Myocyte (in vitro differentiated cells): ENCODE measurements around the gene PARD6B. TPM values are rescaled to one million over a fixed set of nuclear protein-coding genes. Genes with fewer than 3 reads are reported as not detected.
"Not testable (repeated sequence)": the region's sequence is repeated elsewhere in the genome, so short reads cannot be mapped to it uniquely, and the experiment has no call there.

Source experiments
- DNase-seq: peaks from one replicate; pipeline ENCODE4 v3.0.0-alpha.2; 2012; ENCODE audit warnings: low read depth
- polyA plus RNA-seq: library from polyadenylated mRNA; unstranded; fragments of >200 nt; gene quantifications from one replicate; pipeline ENCODE4 v1.2.1, GENCODE V29; 2012; ENCODE audit warnings: missing spikeins
- total RNA-seq: library from RNA; depleted of rRNA; stranded (reverse); fragments of >200 nt; gene quantifications from 2 replicates; pipeline ENCODE4 v1.2.3, GENCODE V29; 2014

The PARD6B gene
- total RNA-seq, result 0.19 and 0.47 TPM in 2 replicates
- polyA plus RNA-seq, result 0.08 TPM

DNA sequence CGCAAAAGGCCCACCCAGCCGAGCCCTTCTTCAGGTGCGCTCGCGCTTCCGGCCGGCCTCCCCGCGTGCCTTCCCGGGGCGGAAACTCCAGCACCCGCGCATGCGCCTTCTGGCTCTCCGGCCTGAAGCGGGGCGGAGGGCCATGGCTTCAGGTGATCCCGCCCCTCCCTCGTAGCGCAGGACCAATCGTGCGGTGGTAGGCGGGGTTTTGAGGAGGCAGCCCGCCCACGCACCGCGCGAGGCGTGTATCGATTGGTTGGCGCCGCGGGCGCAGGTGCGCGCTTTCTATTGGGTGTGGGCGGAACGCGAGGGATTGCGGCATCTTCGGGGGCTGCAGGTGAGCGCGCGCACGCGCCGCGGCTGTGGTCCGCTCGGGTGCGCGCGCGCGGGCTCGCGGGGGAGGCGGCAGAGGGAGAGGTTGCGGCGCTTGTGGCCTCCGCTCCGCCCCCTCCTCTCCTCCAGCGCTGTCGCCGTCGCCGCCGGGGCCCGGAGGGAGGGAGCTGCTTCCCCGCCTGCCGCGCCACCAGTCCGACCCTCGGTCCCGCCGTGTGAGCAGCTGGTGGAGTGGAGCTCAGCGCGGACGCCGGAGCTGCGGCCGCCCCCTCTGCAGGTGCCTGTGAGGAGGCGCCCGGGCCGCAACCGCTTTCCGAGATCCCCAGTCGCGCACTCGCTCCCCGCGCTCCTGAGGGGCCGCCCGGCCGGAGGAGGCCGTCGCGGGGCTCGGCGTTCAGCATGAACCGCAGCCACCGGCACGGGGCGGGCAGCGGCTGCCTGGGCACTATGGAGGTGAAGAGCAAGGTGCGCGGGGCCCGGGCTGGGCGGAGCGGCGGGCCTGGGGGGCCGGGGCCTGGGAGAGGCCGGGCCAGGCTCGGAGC, at the start of gene PARD6B:
Gene PARD6B (plus strand): TSS at position 526 of the 875 bp plus-strand sequence. CDS start 207 bp downstream, at position 733.
- peak; percentile 95 for DNase-seq

GRCh38 chr20:50682065-50682464, 49.3 kb upstream of the PARD6B start:
- DNase-seq, result no peak

DNA sequence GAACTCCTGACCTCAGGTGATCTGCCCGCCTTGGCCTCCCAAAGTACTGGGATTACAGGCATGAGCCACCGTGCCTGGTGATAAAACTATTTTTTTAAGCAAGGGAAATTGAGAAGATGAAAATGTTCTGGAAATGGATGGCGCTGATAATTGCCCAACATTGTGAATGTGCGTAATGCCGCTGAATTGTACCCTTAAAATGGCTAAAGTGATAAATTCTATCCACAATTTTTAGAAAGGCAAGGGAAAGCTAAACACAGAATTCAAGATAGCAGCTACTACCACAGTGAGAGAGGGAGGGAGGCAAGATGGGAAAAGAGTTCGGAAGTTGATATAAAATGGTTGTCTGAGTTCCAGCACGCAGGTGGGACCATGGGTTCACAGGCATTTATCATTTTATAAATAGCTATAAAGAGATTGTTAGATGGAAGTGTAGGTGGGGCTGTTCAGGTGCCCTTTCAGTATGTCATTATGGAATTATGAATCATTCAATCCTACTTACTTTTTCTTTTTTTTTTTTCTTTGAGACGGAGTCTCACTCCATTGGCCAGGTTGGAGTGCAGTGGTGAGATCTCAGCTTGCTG, 48.3 kb upstream of the PARD6B start:
- DNase-seq, result no peak

- no peak for DNase-seq
These were observed 47.8 kb upstream of the PARD6B start for GRCh38 chr20:50683570-50683969.

- DNase-seq, result no peak
These were observed 44.6 kb upstream of the PARD6B start for GRCh38 chr20:50686821-50687220.

- DNase-seq, result no peak
These were observed 43.0 kb upstream of the PARD6B start for GRCh38 chr20:50688256-50688975.

DNA sequence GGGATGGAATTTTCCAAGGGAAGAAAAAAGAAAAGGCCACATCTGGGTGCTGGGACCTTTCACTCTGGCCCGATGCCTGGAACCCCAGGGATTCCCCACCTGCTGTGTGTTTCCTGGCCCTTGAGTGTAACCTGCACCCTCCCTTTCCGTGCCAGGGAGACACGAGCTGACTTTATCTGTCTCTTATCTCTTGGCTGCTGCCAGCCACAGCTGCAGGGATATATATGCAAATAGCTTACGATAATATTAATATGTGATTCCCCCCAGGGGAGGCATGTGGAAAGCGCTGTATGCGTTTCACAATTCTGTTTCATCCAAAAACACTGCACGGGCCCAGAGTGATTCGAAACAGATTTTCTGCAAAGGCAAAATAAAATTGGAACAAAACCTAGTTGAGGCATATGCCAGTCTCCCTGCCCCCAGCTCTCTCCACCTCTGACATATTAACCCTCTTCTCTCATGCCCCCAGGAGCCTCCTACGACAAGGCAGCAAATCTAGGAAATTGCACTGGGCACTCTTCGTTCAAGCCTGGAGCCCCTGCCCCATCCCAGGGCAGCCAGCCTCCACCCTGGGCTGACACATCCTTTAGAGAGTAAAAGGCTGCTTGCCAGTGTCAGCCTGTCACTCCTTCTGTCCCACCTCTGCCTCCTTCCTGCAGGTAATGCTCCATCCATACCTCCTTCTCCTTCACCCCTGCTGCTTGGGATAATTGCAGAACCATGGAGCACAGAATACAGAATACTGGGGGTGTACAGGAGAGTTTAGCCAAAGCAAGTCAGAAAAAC, 41.3 kb upstream of the PARD6B start:
- no peak for DNase-seq

DNA sequence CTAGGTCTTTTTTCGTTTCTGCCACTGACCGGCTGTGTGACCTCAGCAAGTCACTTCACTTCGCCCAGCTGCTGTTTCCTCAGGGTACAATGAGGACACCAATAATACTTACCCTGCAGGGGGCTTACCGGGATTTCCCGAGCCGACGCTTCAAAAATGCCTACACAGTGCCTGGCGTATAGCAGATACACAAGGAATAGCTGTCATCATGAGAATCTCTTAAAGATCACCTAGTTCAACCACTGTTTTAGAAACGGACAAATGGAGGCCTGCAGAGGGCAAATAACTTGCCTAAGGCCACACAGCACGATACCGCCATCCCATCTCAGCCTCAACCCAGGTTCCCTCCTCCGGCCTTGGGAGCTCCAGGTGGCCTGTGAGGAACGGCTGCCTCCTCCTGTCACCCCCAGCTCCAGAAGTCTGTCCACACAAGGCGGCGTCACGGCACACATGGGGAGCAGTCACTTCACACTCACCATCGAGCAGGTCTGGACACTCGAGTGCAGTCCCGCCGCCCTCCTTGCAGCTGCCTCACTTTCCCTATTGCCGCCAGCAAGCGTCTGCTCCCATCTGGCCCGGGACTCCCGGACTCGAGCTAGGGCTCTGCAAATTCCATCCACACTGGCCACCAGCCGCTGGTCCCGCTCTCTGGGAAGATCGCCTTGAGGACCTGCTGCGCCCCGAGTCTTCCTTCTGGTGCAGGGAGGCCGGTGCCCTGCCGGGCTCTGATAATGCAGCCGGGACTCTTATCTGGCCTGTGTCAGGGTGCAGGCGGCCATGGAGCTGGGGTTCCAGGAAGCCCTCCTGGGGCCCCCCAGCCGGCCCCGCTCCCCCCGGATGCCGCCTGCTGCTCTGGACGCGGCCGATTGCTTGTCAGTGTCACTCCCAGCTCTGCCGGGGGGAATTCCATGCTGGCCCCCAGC, 40.5 kb upstream of the PARD6B start, which contains the start of gene RIPOR3:
Gene RIPOR3 (minus strand): TSS at position 893 of the 923 bp plus-strand sequence. CDS start 414 bp downstream, at position 479.
- DNase-seq, result peak; percentile 12

DNA sequence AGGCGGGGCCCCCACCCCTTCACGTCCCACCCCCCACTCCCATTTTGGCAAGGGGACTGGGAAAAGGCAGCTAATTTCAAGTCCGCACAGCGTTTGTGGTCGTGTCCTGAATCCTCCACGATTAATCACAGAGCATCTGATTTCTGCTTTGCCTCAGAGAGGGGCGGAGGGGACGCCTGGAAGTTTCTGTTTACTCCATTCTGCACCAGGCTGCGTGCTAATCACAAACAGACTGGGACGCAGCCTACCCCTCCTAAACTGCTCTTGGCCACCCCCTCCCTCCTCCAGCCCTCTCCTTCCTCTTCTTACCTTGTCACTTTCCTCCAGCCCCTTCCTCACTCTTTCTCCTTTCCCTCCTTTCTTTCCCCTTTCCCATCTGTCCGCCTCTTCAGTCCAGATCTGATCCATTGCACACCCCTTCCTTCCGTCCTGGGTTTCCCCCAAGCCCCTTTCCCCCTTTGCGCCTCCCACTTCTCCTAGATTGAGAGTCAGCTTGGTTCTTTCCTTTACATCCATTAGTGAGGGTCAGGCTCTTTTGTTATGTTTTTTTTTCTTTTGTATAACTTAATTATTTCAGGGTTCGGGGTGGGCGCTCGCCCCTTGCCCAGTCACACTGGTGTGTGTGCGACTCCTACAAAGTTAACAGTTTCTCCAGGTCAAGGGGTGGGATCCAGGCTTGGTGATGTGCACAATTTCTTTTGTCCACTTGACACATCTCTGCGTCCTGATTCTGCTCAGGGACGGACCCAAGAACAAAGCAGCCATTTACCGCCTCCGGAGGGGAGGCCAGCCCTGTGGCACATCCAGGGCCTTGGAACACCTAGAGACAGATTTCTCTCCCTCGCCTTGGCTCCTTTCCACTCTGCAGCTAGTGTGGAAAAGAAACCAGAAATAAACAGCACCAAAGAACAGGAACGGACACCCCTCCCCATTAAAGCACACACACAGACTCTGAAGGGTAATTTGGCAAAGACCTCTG, 39.5 kb upstream of the PARD6B start:
- peak; percentile 33 for DNase-seq

- DNase-seq, result no peak
These were observed 38.8 kb upstream of the PARD6B start for GRCh38 chr20:50692552-50692933.

DNA sequence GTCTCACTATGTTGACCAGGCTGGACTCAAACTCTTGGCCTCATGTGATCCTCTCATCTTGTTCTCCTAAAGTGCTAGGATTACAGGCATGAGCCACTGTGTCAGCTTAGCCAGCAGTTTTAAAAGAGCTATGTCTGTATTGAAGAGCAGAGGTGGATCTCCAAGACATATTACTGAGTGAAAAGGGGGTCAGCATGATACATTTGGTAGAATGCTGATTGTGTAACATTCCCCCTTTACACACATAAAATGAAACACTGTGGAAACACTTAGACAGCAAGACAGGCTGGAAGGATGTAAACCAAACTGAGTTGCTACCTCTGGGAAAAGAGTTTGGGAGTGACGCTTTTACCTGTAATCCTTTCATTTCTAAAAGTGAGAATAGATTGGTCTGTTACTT, 38.4 kb upstream of the PARD6B start:
- no peak for DNase-seq

- DNase-seq, result no peak
These were observed 36.8 kb upstream of the PARD6B start for GRCh38 chr20:50694379-50695134.

DNA sequence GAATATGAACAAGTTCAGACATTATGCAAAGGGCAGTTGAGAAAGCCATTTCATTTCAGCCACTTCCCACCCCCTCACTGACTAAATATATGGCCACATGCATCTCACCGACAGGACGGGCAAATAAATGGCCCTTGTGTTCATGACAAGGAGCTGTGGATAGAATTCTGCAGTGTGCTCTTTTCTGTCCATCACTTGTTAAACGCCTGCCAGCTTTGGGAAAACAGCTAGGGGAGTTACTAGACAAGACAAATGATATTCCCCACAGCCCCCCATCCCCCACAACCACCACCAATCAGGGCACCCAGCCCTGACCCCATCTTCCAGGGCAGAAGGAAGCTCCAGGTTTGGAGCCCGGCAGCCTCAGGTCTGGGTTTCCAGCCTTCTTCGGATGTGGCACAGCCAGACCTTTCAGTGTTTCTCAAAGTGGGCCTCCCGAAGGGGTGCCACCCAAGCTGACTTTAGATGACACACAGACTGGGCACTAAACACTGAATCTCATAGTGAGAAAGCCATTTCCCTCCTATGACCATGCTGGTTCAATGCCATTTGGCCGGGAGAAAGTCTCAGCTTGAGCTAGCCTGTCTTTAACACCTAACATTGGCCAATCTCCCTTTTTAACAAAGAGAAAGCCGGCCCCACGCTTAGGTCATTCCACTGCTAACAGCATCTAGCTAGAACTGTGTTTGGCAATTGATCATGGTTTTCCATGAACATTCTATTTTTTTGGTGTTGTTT, 36.1 kb upstream of the PARD6B start:
- no peak for DNase-seq

- not testable (repeated sequence) for DNase-seq
These were observed 33.1 kb upstream of the PARD6B start for GRCh38 chr20:50698255-50698654.

DNA sequence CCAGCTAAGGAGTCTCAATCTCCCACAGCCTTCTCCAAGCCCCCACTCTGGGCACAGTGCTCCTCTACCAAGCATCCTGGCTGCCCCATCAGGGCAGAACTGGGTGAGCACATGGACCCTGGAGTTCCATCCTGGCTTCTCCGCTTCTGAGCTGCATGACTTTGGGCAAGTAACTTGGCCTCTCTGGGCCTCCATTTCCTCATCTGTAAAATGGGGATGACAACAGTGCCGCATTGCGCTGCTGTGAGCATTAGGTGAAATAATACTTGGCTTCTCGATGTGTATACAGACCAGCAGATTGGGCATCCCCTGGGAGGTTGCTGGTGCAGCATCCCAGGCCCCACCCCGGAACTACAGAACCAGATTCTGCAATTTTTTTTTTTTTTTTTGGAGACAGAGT, 31.7 kb upstream of the PARD6B start:
- no peak for DNase-seq

DNA sequence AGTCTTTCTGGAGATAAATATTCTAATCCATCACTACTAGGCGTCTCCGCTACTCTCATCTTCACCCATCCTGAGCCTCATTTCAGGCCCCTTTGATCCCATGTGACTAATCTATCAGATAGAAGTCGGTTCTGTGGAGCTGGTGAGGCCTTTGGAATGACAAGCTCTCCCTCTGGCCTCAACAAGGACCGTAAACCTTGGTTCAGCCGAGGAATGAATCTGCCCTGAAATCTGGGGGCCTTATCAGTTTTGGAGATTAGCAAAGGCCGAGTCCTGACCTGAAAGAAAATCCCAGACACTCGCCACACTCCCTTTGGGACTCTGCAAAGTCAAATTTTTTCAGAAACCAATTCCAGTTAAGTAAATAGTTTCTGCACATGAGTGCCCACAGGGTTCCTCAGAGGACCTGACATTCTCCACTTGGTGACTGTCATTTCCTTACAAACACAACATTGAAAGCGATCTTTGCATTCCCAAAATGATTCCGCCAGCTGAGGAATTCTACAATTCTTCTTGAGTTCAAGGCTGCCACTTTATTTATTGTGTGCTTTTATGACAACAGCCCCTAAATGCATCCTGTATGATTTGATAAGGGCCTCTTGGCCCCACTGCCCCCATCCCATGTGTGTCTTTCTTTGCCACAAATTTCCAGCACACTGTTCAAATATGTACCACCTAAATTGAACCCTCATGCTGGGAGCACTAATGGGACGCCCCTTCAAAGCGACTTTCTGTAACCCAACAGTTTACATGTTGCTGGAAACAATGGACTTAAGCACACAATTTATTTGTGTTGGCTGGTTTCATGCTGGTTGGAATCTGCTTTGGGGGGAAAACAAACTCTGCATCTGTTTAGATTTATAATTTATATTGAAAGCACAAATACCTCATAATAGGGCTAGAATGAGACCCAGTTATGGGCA, 30.1 kb upstream of the PARD6B start:
- no peak for DNase-seq
